NCI-H1092 (cell line): ENCODE results near the gene CFAP74.

Experiments used
- DNase-seq: peaks from one replicate; lab custom pipeline; 2025; lab: John Stamatoyannopoulos, UW

The CFAP74 gene

GRCh38 chr1:2039251-2039650 is 35.7 kb upstream of the CFAP74 start:
- DNase-seq, result no peak

GRCh38 chr1:2038229-2038628 is 34.6 kb upstream of the CFAP74 start:
- no peak for DNase-seq

DNA sequence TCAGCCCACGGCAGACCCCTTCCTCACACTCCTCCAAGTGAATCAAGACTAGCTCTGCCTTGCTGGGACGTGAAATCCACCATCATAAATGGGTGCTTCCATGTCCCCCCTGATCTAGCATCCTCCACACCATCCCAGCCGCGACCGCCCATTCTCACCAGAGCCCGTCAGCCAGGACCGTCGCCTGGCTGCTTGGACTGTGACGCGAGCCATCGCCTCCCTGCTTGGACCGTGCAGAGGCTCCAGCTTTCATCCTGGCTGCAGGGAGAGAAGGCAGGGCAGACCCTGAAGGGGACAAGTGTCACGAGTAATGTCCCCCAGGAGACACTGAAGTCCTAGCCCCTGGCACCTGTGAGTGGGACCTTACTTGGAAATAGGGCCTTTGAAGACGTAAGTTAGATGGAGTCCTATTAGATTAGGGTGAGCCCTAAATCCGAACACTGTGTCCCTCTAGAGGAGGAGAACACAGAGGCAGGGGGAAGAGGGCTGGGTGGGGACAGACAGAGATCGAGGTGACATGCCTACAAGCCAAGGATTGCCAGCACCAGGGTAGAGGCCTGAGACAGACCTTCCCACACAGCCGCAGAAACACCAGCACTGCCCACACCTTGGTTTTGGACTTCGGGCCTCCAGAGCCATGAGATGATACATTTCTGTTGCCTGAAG is 33.9 kb upstream of the CFAP74 start:
- no peak for DNase-seq

DNA sequence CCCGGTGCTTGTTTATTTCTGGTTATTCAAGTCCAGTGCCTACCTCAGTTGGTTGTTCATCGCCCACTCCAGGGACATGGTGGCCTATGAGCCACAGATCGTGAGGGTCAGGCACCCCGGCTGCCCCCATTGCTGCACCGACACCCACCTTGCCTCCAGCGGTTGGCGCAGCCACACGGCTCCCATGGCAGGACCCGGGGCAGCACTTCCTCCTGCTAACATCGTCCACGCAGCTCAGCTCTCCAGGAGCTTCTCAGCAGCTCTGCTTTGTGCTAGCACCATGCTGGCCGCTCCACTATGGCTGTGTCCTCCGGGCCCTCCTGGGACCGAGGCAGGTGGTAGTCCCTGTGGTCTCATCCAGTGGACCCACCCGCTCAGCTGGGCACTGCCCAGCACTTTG is 32.7 kb upstream of the CFAP74 start:
- DNase-seq, result no peak

GRCh38 chr1:2033165-2033564 is 29.6 kb upstream of the CFAP74 start:
- no peak for DNase-seq

GRCh38 chr1:2032737-2033136 is 29.2 kb upstream of the CFAP74 start:
- no peak for DNase-seq

- no peak for DNase-seq
Observed at GRCh38 chr1:2031546-2032540, 28.3 kb upstream of the CFAP74 start.

DNA sequence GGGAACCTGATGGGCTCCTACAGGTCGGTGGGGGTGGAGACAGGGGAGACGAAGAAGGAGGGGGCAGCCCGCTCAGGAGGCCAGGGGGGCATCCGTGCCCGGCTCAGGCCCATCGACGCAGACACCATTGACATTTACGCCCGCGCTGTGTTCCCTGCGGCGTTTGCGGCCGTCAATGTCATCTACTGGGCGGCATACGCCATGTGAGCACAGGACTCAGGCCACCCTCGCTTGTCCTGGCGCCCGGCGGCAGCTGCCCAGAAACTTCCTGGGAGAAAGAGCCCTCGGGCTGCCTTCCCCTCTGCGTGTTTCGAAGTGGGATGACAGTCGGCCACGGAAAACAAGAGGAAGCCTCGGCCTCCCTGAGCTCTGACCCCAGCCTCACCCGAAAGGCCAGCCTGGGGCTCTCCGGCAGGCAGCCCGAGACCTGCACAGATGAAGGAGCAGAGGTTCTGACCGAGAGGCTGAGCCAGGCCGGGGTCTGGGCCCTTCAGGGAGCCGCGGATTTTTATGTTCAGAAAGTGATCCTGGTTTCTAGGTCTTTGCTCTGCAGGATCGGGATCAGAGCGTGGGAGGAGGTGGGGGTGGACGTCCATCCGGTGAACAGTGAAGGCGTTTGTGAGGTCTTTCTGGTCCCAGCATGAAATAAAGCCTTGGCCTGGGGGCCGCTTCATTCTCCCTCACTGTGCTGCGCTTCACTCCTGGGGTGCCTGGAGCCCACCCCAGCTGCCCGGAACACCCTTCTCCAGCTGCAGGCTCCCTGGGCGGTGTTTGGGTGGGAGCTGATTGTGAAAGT is 26.7 kb upstream of the CFAP74 start:
- DNase-seq, result no peak

DNA sequence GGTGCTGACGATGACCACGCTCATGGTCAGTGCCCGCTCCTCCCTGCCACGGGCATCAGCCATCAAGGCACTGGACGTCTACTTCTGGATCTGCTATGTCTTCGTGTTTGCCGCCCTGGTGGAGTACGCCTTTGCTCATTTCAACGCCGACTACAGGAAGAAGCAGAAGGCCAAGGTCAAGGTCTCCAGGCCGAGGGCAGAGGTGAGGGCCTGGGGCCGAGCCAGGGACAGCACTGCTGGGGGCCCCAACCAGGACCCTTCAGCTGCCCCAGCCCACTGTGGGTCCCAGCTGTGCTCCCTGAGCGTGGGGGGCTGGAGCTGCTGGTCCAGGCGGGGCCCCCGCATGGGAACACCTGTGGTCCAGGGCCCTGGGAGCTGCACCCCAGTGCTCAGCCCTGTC is 26.0 kb upstream of the CFAP74 start:
- DNase-seq, result no peak

- no peak for DNase-seq
Observed at GRCh38 chr1:2028870-2029560, 25.4 kb upstream of the CFAP74 start.

DNA sequence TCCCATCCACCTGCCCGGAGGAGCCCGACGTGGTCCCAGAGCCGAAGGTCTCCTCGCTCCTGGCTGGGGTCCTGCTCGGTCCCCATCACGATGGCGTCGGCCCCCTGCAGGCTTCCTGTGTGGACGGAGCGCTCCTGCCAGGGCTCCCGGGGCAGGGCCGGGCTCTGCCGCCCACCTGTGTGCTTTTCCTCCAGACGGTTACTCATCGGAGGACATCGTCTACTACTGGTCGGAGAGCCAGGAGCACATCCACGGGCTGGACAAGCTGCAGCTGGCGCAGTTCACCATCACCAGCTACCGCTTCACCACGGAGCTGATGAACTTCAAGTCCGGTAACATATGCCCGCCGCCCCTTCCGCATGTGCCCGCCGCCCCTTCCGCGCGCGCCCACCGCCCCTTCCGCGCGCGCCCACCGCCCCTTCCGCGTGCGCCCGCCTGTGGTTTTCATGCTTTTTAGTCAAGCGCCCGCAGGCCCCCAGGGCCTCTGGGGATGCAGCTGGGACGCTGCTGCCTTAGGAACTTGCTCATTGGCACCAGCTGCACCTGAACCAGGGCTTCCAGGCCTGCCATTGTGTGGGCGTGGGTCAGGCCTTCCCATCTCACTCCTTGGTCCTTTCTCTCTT is 24.5 kb upstream of the CFAP74 start:
- DNase-seq, result no peak

- no peak for DNase-seq
Observed at GRCh38 chr1:2025491-2025981, 21.9 kb upstream of the CFAP74 start.

DNA sequence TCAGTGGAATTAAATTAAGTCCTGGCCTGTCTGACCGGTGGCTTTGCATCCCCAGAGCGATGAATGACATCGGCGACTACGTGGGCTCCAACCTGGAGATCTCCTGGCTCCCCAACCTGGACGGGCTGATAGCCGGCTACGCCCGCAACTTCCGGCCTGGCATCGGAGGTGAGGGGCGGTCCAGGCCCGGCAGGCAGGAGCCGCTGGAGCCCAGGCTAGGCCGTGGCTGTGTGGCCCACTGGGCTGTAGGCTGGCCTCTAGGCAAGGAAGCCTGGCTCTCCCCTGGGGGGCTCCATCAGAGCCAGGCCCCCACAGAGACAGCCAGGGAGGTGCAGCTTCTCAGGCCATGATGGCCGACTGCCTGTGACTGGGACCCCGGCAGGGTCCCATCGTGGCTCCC is 21.3 kb upstream of the CFAP74 start:
- DNase-seq, result no peak

DNA sequence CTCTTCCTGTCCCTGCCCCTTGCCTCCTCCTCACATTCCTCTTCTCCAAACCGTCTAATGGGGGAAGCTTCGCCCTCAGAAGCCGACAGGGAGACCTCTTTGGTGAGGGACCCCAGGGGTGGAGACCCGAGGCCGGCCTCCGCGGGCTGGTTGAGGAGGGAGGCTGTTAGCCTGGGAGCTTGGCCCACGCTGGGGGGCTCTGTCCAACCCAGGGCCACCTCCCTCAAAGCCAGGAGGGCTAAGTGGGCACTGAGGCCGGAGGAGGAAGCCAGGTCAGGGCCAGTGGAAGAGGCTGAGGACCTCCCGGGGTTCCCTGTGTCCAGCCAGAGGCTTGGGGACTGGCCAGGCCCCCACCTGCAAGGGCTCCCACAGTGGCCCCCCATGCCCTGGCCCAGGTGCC is 20.9 kb upstream of the CFAP74 start:
- no peak for DNase-seq

GRCh38 chr1:2023187-2023586 is 19.6 kb upstream of the CFAP74 start:
- no peak for DNase-seq

DNA sequence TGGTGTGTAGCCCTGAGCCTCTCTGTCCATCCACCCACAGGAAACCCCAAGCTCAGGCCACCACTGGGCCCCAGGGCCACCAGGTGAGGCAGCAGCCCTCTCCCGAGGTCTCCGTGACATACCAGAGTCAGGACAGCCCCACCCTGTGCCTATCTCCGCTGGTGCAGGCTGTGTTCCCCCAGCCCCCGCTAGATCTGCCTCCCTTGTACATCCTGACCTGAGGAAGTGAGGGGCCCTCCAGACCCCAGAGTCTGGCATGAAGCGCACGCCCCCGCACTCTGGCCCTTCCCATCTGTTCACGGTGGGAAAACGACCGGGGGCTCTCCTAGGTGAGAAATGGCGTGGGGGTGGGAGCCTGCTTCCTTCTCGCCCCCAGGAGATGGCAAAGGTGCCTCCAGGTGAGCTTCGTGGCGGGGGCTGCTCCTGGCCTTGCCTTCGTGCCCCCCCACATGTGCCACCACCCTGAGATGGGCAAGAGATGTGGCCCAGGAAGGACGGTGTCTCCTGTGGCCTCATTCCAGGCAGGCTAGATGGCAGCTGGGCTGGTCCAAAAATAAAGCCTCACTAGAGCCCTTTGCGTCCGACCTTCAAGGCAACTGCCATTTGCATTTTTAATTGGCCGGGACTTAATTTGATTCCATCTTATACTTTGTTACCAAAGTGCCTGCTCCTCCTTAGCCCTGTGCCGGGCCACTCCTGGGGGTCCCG is 18.6 kb upstream of the CFAP74 start:
- DNase-seq, result no peak

GRCh38 chr1:2021550-2021949 is 18.0 kb upstream of the CFAP74 start:
- no peak for DNase-seq

DNA sequence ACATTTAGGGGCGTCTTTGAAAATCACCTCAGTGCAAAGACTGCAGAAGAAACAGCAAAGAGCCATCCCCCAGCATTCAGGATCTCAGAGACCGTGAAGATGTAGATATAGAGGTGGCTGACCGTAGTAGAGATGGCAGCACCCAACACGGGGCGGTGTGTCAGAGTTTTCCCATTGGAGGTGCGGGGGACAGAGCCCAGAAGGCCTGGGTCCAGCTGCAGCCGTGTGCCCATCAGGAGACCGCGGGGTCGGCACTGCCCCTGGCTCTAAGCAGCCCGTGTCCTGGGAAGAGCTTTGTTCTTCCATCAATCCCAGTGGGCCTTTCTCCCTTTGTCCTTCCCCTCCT is 16.7 kb upstream of the CFAP74 start:
- DNase-seq, result no peak

DNA sequence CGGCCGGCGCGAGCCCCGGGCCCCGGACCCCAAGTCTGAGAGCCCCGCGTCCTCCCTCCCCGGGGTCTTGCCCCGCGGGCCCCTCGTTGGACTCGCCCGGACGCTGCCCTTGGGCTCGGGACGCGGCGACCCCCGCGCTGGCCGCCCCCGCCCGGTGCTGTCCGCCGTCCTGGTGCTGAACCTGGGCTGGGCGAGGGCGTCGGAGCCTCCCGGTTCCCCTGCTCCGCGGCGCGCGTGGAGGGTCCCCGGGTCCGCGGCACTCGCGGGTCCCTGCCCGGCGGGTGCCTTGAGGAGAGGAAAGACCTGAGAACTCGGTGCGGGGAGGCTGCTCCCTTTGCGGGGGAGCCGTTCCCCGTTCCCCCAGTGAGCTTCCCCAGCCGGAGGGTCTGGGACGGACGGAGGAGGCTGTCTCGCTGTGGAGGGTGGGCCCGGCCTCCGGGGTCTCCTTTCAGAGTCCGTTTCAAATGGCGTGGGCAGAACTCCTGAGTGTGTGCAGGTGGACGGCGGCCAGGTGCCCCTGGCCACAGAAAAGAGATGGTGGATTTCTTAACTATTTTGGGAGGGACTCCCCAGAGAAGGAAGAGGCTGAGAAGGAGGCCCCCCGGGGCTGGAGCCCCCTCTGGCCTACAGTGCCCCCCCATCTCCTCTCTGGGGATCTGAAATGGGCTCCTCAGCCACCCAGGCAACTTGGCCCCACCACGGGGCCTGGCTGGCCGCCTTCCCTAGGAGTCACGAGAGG is 16.2 kb upstream of the CFAP74 start:
- no peak for DNase-seq

GRCh38 chr1:2019172-2019543 is 15.6 kb upstream of the CFAP74 start, which contains the start of gene GABRD:
GABRD (plus strand) TSS chr1:2019345; CDS start chr1:2019424, 79 bp downstream.
- DNase-seq, result no peak
